ENCODE measurements around the gene CHDH. TPM values are rescaled to one million over a fixed set of nuclear protein-coding genes. Genes with fewer than 3 reads are reported as not detected.

Gene CHDH
- total RNA-seq, 1 experiment from 2014 or later = 8.8 TPM

DNA sequence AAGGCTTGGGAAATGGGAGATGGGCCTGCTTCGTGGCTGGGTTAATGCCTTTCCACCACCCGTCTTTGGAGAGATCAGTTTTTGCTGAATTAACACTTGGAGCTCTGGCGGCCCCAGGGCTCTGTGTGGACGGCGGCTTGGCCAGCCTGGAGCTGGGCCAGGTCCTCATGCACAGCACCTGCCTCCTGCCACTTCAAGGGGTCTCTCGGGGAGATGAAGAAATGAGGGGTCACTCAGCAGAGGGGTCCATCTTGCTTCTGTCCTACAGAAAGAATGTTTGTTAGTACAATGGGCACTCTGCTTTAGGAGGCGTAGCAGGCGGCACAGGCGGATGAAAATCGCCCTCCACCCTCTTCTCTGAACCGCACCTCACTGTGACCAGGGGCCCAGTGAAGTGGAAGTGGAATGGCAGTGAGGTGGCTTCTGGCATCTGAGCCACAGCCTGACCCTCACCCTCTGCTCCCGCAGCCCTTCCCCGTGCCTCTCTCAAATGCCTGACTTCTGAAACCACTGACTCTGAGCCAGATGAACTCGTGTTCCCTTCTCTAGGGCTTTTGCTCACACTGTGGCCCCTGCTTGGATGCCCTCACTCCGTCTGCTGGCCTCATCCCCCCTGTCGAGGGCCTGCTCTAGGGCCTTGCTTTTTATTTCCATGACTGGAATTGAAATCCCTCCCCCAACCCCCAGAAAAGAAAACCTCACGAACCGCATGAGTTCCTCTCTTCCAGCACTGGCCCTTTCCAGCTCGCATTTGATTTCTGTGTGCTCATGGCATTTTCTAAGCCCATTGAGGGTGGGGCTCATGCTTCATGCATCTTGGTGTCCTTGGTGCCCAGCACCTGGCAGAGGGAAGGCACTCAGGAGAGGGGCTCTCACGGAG, 42.2 kb downstream of the CHDH start:
- Histone ChIP-seq H3K4me3 (ENCODE audit: insufficient read depth, low read depth, low read length) (no peak overlapping the region), H3K36me3 (replicated peaks; ENCODE audit: control insufficient read depth, insufficient read depth, low read length) (no peaks in the 10 kb centered on the region), H3K27me3 (ENCODE audit: control insufficient read depth, insufficient read depth, low read length) (no peaks in the 10 kb centered on the region; the same call in 1 of the 2 replicates)
- DNase-seq = no peak

DNA sequence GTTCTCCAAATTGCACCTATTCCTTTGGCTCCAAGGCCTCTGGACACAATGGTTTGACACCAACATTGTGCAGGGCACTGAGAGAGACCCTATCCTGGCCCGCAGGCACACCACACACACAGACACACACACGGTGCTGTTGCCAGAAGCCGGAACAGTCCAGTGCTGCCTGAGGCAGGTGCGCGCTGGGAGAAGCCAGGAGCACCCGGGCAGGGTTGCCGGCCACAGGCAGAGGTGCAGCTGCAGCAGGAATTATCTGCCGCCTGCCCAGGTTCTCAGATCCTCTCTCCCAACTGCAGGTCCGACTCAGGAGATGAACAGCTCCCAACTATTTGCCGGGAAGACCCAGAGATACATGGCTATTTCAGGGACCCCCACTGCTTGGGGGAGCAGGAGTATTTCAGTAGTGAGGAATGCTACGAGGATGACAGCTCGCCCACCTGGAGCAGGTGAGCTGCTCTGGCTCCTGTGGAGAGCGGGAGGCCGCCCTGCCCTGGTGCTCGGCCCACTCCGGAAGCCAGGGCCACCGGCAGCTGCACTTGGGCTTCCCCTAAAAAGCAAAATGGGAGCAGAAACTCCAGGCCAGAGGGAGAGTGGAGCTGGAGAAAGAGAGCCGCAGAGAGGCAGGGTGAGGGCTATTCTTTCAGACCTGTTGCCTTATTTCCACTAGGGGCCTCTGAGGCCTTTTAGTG, 42.9 kb downstream of the CHDH start:
- peak; percentile 72 for DNase-seq
- no peak overlapping the region for H3K4me3 ChIP-seq (ENCODE audit: insufficient read depth, low read depth, low read length)
- no peaks in the 10 kb centered on the region; the same call in 1 of the 2 replicates for H3K27me3 ChIP-seq (ENCODE audit: control insufficient read depth, insufficient read depth, low read length)
- no peaks in the 10 kb centered on the region for H3K36me3 ChIP-seq (replicated peaks; ENCODE audit: control insufficient read depth, insufficient read depth, low read length)

DNA sequence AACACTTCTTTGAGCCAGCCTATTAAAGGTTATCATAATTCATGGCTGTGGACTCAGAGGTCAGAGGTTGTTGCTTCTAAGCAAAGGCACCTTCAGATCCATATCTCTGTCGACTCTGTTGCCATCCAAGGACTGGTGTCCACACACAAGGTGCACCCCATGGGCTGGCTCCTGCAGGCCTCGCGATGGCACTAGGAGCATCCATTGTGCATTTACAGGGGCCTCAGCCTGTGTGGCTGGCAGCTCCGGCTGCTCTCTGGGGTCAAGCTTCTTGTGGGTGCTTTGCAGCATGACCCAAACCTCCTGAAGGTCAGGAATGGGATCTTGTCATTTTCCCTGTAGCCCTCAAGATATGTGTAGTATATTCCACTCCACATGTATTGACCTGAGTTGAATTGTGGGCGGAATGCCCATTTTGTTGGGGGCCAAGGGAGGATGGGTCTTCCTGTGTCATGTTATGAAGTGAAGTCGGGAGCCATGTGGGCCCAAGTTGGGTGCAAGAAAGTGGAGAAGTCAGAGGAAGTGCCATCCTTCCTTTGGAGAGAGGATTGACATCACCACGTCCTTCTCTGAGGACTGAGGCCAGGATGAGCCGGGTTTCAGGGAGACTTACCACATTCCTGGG, 43.9 kb downstream of the CHDH start:
- DNase-seq = no peak
- Histone ChIP-seq H3K36me3 (replicated peaks; ENCODE audit: control insufficient read depth, insufficient read depth, low read length) (no peaks in the 10 kb centered on the region), H3K27me3 (ENCODE audit: control insufficient read depth, insufficient read depth, low read length) (no peaks in the 10 kb centered on the region; the same call in 1 of the 2 replicates), H3K4me3 (ENCODE audit: insufficient read depth, low read depth, low read length) (no peak overlapping the region)

DNA sequence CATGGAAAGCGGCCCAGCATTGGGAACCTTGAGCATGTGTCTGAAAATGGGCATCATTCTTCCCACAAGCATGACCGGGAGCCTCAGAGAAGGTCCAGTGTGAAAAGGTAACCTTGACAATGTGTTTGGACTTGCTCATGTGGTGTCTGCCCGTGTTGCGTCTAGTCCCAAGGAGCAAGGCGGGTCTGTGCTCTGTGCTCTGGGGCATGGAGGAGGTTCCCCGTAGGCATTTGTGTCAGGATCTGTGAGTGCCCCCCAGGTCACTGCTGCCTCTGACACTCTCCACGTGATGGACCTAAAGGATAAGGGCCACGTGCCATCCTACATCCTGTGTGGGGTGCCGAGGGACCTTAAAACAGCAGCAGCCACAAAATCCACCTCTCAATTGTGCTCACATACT, 44.9 kb downstream of the CHDH start:
- Histone ChIP-seq H3K36me3 (replicated peaks; ENCODE audit: control insufficient read depth, insufficient read depth, low read length) (no peaks in the 10 kb centered on the region), H3K27me3 (ENCODE audit: control insufficient read depth, insufficient read depth, low read length) (no peaks in the 10 kb centered on the region; the same call in 1 of the 2 replicates), H3K4me3 (ENCODE audit: insufficient read depth, low read depth, low read length) (no peak overlapping the region)
- no peak for DNase-seq

DNA sequence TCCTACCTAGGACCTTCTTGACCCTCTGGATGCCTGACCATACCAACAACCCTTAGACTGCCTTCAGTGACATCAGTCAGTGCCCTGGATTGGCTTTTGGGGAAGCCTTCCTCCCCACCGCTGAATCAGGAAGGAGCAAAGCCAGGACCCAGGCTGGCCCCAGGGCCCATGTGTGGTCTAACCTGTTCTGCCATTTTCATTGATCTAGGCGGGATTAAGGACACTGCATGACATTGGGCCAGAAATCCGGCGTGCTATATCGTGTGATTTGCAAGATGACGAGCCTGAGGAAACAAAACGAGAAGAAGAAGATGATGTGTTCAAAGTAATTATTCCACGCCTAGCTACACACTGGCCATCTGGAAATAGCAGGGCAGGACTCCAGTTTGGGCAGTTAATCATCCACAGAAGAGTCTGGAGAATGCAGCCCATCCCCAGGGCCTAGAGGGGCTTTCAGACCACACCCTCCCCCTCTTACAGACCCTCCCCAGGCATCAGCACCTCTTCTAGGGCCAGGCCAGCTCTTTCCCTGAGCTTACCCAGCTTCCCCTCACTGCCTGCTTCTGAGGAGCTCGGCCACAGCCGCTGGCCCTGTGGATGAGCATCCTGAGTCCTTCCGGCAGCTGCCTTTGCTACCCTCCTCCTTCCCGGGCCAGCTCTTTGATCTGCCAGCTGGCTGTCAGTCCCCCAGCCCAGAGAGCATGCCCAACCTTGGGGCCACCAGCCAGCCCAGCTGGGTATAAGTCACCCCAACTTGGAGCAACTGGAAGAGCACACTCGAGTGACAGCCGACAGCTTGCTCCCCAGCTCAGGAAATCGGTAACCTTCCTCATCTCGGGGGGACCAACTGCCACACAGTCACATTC, 45.9 kb downstream of the CHDH start:
- H3K36me3 ChIP-seq (replicated peaks; ENCODE audit: control insufficient read depth, insufficient read depth, low read length) = no peaks in the 10 kb centered on the region
- H3K4me3 ChIP-seq (ENCODE audit: insufficient read depth, low read depth, low read length) = no peak overlapping the region
- H3K27me3 ChIP-seq (ENCODE audit: control insufficient read depth, insufficient read depth, low read length) = no peaks in the 10 kb centered on the region; the same call in 1 of the 2 replicates
- no peak for DNase-seq

DNA sequence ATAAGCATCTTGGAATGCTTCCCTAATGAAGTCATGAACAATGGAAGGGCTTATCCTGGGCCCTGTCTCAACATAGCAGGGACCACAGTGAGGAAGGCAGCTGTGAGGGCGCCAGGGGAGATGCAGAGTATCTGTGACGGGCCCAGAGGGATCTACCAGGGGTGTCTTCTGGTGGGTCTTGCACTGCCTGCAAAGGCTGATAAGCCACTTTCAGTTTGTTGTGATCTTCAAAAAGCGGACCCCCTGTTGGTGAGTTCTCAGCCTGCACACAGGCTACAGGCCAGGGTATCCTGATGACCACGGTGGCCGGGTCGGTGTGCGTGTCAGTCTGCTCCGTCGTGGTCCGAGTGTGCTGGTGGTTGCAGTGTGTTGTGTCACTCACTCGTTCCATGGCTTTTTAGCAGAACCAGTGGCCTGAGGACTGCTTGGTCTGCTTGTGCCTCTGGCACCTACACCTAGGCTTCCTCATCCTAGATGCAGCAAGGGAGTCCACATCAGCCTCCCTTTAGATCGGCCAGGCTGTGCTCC, 46.8 kb downstream of the CHDH start:
- Histone ChIP-seq H3K36me3 (replicated peaks; ENCODE audit: control insufficient read depth, insufficient read depth, low read length) (no peaks in the 10 kb centered on the region), H3K27me3 (ENCODE audit: control insufficient read depth, insufficient read depth, low read length) (no peaks in the 10 kb centered on the region), H3K4me3 (ENCODE audit: insufficient read depth, low read depth, low read length) (no peak overlapping the region)
- no peak for DNase-seq

DNA sequence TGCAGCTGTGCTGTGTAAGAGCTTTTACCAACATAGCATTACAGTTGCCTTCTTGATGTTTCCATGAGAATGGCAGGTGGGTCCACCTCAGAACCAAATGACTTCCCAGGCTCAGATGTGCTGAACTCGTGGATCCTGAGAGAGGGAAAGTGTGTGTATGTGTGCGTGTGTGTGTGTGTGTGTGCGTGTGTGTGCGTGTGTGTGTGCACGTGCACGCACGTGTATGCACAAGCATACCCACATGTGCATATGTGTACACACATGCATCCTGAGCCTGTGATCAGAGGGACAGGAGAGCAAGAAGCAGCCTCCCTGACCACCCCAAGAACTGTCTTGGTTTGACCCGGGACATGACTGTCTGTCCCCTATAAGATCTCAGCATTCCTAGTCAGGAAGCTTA, 48.1 kb downstream of the CHDH start:
- H3K4me3 ChIP-seq (ENCODE audit: insufficient read depth, low read depth, low read length) = no peak overlapping the region
- no peaks in the 10 kb centered on the region for H3K27me3 ChIP-seq (ENCODE audit: control insufficient read depth, insufficient read depth, low read length)
- H3K36me3 ChIP-seq (replicated peaks; ENCODE audit: control insufficient read depth, insufficient read depth, low read length) = no peaks in the 10 kb centered on the region
- DNase-seq = no peak

DNA sequence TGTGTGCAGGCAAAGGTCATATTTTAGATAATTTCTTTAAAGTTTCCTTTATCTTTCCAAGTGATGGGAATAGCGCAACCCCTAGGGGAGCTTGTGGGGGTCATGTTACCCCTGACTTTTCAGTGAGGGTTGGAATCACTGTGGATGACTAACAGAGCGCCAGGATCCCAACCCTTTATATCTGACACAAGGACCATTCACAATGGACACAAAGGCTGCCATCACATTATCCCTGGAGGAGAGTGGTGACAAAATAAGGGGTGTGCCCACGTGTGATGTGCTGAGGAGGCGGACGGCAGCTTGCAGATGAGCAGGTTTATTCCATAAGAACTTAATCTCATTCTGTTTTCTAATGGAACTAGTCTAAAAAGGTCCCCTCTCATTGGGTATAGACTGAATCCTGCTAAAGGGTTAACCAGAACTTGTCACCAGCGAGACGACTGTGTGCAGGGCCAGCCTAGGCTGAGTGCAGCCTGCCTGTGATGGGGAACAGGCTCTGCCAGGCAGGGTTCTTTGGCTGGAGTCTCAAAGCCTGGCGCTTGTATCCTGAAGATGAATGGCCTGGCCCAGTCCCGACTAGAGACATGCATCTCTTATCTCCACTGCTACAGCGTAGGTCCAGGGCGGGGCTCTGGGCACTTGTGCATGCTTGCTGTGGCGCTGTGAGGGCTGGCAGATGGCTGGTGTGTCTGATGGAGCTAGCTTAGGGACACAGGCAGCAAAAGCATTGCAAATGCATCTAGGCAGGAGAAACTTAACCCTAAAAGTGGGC, 50.2 kb downstream of the CHDH start:
- Histone ChIP-seq H3K27me3 (ENCODE audit: control insufficient read depth, insufficient read depth, low read length) (no peaks in the 10 kb centered on the region), H3K4me3 (ENCODE audit: insufficient read depth, low read depth, low read length) (no peak overlapping the region), H3K36me3 (replicated peaks; ENCODE audit: control insufficient read depth, insufficient read depth, low read length) (no peaks in the 10 kb centered on the region)
- DNase-seq = no peak

DNA sequence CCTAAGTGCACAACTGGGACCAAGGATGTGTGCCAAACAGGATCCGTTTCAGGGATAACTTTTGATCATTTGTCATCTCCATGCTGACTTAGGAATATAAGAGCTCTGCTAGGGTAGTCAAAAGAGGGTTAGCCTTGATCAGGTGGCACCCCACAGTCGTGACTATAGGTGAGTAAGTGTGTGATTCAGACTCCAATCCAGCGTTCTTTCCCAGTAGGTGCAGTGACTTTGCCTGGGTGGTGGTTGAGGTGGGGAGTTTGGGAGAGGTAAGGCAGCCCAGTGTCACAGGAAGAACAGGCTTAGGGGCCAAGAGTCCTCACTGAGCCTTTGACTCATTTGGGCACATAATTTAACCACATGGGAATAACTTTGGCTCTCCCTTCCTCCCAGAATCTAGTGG, 51.0 kb downstream of the CHDH start:
- no peak overlapping the region for H3K4me3 ChIP-seq (ENCODE audit: insufficient read depth, low read depth, low read length)
- H3K36me3 ChIP-seq (replicated peaks; ENCODE audit: control insufficient read depth, insufficient read depth, low read length) = no peaks in the 10 kb centered on the region
- H3K27me3 ChIP-seq (ENCODE audit: control insufficient read depth, insufficient read depth, low read length) = no peaks in the 10 kb centered on the region
- no peak for DNase-seq

DNA sequence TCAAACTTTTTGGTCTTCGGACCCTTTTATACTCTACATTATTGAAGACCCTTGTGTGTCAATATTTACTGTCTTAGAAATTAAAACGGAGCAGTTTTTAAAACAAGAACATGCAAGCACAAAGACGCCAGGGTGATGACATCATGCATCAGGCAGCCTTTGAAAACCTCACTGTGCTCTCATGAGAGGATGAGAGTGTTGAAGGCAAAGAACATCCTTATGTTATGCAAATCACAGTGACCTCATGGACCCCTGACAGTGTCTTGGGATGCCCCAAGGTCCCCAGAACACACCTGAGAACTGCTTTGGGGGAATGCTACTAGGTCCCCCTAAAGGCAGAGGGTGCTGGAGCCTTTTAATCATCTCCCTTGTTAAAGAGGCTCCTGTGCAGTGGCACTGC, 51.6 kb downstream of the CHDH start:
- peak; percentile 66 for DNase-seq
- Histone ChIP-seq H3K36me3 (replicated peaks; ENCODE audit: control insufficient read depth, insufficient read depth, low read length) (no peaks in the 10 kb centered on the region), H3K27me3 (ENCODE audit: control insufficient read depth, insufficient read depth, low read length) (no peaks in the 10 kb centered on the region), H3K4me3 (ENCODE audit: insufficient read depth, low read depth, low read length) (no peak overlapping the region)

DNA sequence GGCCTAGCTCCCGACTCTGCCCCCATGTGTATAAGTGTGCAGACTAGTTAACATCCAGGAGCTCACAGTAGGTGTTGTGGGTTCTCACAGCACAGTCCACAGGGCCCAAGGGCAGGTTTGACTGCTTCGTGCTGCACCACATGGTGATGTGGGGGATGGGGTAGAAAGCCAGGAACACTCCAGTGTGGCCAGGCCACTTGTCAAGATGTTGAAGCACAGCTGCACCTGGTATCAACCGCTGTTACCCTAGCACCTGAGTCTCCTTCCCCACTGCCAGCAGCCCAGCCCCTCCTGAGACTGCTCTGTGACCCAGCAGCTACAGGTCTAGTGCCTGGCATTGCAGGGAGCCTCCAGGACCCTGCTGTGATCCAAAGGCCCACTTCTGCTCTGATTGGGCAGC, 53.4 kb downstream of the CHDH start:
- no peak overlapping the region for H3K4me3 ChIP-seq (ENCODE audit: insufficient read depth, low read depth, low read length)
- peak; percentile 13 for DNase-seq
- no peaks in the 10 kb centered on the region for H3K36me3 ChIP-seq (replicated peaks; ENCODE audit: control insufficient read depth, insufficient read depth, low read length)
- no peaks in the 10 kb centered on the region for H3K27me3 ChIP-seq (ENCODE audit: control insufficient read depth, insufficient read depth, low read length)

DNA sequence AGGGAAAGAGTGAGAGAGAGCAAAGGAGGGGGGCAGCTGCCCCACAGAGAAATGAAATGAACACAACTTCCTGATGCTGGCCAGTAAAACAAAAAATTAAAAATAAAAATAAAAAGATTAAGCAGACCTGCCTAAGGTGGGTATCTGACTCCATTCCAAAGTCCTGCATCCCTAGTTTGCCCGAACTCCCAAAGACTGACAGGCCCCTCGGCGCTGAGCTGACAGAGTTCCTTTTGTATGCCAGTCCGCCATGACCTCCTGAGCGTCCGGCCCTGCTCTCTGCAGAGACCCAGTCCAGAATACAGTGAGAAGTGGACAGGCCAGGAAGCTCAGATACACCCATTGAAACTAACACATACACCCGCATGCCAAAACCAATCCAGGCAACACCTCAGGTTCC, 54.9 kb downstream of the CHDH start:
- Histone ChIP-seq H3K27me3 (ENCODE audit: control insufficient read depth, insufficient read depth, low read length) (no peaks in the 10 kb centered on the region), H3K4me3 (ENCODE audit: insufficient read depth, low read depth, low read length) (no peak overlapping the region), H3K36me3 (replicated peaks; ENCODE audit: control insufficient read depth, insufficient read depth, low read length) (no peaks in the 10 kb centered on the region)
- DNase-seq = no peak

DNA sequence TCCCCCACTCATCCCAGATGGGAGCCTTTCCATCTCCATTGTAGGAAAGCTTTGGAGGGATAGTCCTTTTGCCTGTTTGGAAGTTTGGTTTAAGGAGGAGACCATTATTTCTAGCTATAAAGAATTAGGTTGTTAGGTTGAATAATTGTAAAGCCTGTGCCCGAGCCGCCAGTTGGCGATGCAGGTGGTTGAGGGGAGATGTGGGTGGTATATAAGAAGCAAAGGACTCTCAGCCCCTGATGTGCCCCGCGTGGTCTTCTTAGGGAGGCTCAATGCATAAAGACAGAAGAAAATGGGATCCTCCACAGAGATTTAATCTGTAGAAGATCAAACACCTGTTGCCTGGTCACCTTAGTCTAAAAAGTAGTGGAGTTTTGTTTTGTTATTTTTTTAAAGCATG, 55.7 kb downstream of the CHDH start:
- DNase-seq = no peak
- no peaks in the 10 kb centered on the region for H3K36me3 ChIP-seq (replicated peaks; ENCODE audit: control insufficient read depth, insufficient read depth, low read length)
- H3K4me3 ChIP-seq (ENCODE audit: insufficient read depth, low read depth, low read length) = no peak overlapping the region
- no peaks in the 10 kb centered on the region for H3K27me3 ChIP-seq (ENCODE audit: control insufficient read depth, insufficient read depth, low read length)
